Measurements from ENCODE around the gene SNORC.

Gene SNORC

DNA sequence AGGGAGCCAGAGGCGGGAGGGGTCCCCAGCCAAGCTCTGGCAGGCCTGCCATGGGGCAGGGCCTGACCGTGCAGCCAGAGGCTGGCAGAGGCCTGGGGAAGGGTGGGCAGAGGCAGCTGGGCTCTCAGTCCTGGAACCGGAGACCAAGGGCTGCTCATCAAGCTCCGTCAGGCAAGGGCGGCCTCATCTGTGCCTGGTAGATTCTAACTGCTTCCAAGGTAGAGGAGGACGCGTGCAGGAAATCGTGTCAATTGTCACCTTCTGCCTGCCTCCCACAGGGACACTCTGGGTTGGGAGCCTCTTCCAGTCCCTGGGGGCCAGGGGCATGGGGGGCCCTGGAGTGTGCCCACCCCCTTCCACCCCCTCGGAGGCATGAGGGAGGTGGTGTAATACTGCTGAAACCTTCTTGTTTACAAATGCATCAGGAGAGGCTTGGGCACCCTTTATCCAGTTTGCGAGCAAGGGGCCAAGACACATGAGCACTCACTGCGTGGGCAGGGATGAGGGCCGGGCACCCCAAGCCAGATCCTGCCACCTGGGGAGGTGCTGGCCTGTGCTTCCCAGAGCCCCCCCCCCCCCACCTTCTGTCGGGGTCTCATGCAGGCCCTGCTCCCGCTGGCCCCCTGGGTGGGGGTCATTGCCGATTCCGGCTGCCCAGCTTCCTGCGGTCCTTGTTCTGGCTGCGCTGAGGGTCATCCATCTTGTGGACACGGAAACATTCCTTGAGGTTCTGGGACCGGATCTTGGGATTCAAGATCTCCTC is 9.0 kb downstream of the SNORC start:
- DNase-seq (ENCODE audit: low read depth, low spot score) = no peak
- Histone ChIP-seq H3K9ac (ENCODE audit: insufficient read length, low read depth) (no peak overlapping the region), H3K36me3 (ENCODE audit: insufficient read depth, insufficient read length, low read length) (no peaks in the 10 kb centered on the region), H3K9me3 (ENCODE audit: insufficient read depth, low read length) (no peaks in the 10 kb centered on the region), H3K4me1 (ENCODE audit: insufficient read depth, insufficient read length) (peaks cover 17% of the 10 kb centered on the region), H3K4me3 (ENCODE audit: insufficient read length, low read depth) (no peak overlapping the region), H3K27me3 (ENCODE audit: insufficient read depth, insufficient read length) (peaks cover 42% of the 10 kb centered on the region)
- TF ChIP-seq YY1 (IDR thresholded peaks at IDR 0.05; ENCODE audit: insufficient read depth, insufficient read length) (no peak), ZNF274 (IDR thresholded peaks at IDR 0.05; ENCODE audit: low read depth, low read length) (no peak), SUZ12 (IDR thresholded peaks at IDR 0.05; ENCODE audit: extremely low read depth, insufficient read depth, insufficient read length) (no peak)

DNA sequence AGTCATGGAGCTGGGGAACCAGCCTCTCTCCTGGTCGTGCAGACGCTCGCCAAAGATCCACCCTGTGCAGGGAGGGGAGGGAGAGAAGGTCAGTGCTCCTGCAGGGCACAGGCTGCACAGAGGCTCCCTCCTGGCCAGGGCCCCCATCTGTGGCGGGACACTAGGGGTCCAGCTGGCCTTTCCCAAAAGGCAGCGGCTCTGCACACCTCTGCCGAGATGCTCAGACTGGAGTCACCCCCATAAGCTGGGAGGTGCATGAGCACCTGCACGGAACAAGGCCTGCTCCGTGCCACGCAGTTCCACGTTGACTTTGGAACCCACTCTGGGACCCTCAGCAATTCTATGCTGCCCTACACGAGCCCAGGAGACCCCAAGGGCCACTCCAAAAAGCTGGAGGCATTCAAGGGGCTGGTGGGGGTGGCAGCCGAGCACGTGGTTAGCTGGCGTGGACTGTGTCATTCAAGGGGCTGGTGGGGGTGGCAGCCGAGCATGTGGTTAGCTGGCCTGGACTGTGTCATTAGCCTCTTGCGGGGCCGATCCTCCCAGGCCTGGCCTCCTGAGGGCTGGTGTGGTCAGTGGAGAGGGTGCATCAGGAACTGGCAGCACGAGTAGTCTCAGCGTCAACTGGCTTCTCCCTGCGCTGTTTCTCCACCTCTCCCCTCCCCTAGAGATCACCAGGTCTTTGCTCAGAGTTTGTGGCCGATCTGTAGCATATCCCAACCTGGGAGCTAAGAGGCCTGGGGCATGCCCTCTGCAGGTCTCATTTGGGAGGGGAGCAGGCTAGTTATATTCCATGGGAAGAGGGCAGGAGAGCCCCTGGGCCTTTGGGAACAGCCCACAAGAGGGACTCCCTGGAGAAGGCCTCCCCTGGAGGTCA is 9.8 kb downstream of the SNORC start:
- no peak for TF ChIP-seq YY1 (IDR thresholded peaks at IDR 0.05; ENCODE audit: insufficient read depth, insufficient read length)
- Histone ChIP-seq H3K9me3 (ENCODE audit: insufficient read depth, low read length) (no peaks in the 10 kb centered on the region), H3K4me1 (ENCODE audit: insufficient read depth, insufficient read length) (peaks cover 17% of the 10 kb centered on the region), H3K27me3 (ENCODE audit: insufficient read depth, insufficient read length) (peaks cover 36% of the 10 kb centered on the region), H3K36me3 (ENCODE audit: insufficient read depth, insufficient read length, low read length) (no peaks in the 10 kb centered on the region), H3K4me3 (ENCODE audit: insufficient read length, low read depth) (no peak overlapping the region), H3K9ac (ENCODE audit: insufficient read length, low read depth) (peak overlapping the region; percentile 7)
- DNase-seq (ENCODE audit: low read depth, low spot score) = no peak

DNA sequence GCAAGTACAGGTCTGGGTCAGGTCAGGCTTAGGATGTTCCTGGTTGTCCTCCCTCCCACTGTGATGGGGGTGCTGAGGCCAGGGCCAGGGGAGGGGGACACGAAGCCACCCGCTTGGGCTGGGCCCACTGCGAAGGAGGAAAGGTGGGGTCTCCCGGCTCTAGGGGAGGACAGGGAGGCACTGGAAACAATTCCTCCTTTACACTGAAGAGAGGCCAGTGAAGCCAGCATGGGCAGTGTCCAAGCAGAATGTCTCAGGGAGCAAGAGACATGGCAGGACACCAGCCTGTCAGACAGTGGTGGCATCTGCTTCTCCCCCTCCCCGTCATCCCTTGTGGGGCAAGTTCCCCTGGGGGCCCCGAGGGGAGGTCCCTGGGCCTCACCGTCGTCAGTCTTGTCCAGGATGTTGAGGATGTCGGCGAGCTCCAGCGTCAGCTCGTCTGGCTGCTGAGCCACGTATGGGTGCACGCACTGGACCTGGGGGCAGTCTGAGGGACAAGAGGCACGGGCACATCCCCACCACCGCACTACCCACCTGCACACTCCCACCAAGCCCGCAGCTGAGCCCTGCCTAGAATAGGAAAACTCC is 10.8 kb downstream of the SNORC start:
- peaks cover 14% of the 10 kb centered on the region for H3K4me1 ChIP-seq (ENCODE audit: insufficient read depth, insufficient read length)
- TF ChIP-seq YY1 (IDR thresholded peaks at IDR 0.05; ENCODE audit: insufficient read depth, insufficient read length) (no peak), SUZ12 (IDR thresholded peaks at IDR 0.05; ENCODE audit: extremely low read depth, insufficient read depth, insufficient read length) (no peak), ZNF274 (IDR thresholded peaks at IDR 0.05; ENCODE audit: low read depth, low read length) (no peak)
- H3K9ac ChIP-seq (ENCODE audit: insufficient read length, low read depth) = no peak overlapping the region
- H3K27me3 ChIP-seq (ENCODE audit: insufficient read depth, insufficient read length) = peaks cover 26% of the 10 kb centered on the region
- no peak for DNase-seq (ENCODE audit: low read depth, low spot score)
- no peak overlapping the region for H3K4me3 ChIP-seq (ENCODE audit: insufficient read length, low read depth)
- H3K9me3 ChIP-seq (ENCODE audit: insufficient read depth, low read length) = no peaks in the 10 kb centered on the region
- no peaks in the 10 kb centered on the region for H3K36me3 ChIP-seq (ENCODE audit: insufficient read depth, insufficient read length, low read length)

DNA sequence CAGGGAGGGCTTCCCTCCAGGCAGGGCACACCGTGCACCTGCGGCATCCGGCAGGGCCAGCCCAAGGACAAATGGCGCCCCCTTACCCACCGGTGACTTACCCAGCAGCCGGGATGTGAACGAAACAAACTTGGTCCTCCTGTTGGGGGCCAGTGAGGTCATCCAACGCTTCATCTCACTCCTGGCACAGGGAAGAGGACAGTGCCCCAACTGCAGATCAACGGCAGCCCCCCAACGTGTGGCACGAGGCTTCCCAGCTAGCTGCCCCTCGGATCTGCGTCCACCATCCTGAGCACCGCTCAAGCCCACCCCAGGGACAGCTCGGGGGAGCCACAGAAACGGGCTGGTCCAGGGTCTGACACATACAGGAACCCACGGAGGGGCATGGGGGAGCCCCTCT is 12.0 kb downstream of the SNORC start:
- Histone ChIP-seq H3K9me3 (ENCODE audit: insufficient read depth, low read length) (no peaks in the 10 kb centered on the region), H3K4me1 (ENCODE audit: insufficient read depth, insufficient read length) (peaks cover 12% of the 10 kb centered on the region), H3K27me3 (ENCODE audit: insufficient read depth, insufficient read length) (peaks cover 15% of the 10 kb centered on the region), H3K36me3 (ENCODE audit: insufficient read depth, insufficient read length, low read length) (no peaks in the 10 kb centered on the region), H3K4me3 (ENCODE audit: insufficient read length, low read depth) (no peak overlapping the region), H3K9ac (ENCODE audit: insufficient read length, low read depth) (no peak overlapping the region)
- no peak for DNase-seq (ENCODE audit: low read depth, low spot score)
- no peak for TF ChIP-seq YY1 (IDR thresholded peaks at IDR 0.05; ENCODE audit: insufficient read depth, insufficient read length)
- no peak for TF ChIP-seq SUZ12 (IDR thresholded peaks at IDR 0.05; ENCODE audit: extremely low read depth, insufficient read depth, insufficient read length)
- TF ChIP-seq ZNF274 (IDR thresholded peaks at IDR 0.05; ENCODE audit: low read depth, low read length) = no peak

DNA sequence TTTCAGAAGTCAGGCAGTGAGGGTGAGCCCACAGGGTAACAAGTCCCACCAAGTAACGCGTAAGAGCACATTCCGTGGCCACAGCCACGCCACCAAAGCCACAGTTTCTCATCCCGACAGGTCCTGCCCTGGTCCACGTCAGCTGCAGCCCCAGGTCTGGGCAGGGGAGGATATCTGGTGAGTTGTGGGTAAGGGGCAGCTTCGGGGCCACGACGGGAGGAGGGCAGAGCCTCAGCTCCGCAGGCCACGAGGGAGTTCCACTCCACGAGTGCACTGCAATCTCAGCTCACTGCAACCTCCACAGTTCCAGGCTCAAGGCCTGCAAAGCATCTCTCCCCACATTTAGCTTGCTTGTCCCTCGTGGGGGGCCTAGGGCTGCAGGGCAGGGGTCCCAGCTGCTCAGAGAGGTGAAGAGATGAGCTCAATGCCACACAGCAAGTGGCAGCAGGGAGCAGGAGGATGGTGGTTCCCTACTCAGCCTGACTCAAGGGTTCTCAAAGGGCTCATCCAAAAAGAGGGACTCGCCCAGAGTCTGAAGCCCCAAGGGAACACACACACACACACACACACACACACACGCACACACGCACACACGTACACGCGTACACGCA is 12.5 kb downstream of the SNORC start:
- H3K4me1 ChIP-seq (ENCODE audit: insufficient read depth, insufficient read length) = peaks cover 9% of the 10 kb centered on the region
- no peaks in the 10 kb centered on the region for H3K36me3 ChIP-seq (ENCODE audit: insufficient read depth, insufficient read length, low read length)
- TF ChIP-seq YY1 (IDR thresholded peaks at IDR 0.05; ENCODE audit: insufficient read depth, insufficient read length) = no peak
- TF ChIP-seq ZNF274 (IDR thresholded peaks at IDR 0.05; ENCODE audit: low read depth, low read length) = no peak
- no peak for TF ChIP-seq SUZ12 (IDR thresholded peaks at IDR 0.05; ENCODE audit: extremely low read depth, insufficient read depth, insufficient read length)
- no peak for DNase-seq (ENCODE audit: low read depth, low spot score)
- H3K4me3 ChIP-seq (ENCODE audit: insufficient read length, low read depth) = no peak overlapping the region
- H3K9ac ChIP-seq (ENCODE audit: insufficient read length, low read depth) = no peak overlapping the region
- peaks cover 10% of the 10 kb centered on the region for H3K27me3 ChIP-seq (ENCODE audit: insufficient read depth, insufficient read length)
- H3K9me3 ChIP-seq (ENCODE audit: insufficient read depth, low read length) = no peaks in the 10 kb centered on the region

DNA sequence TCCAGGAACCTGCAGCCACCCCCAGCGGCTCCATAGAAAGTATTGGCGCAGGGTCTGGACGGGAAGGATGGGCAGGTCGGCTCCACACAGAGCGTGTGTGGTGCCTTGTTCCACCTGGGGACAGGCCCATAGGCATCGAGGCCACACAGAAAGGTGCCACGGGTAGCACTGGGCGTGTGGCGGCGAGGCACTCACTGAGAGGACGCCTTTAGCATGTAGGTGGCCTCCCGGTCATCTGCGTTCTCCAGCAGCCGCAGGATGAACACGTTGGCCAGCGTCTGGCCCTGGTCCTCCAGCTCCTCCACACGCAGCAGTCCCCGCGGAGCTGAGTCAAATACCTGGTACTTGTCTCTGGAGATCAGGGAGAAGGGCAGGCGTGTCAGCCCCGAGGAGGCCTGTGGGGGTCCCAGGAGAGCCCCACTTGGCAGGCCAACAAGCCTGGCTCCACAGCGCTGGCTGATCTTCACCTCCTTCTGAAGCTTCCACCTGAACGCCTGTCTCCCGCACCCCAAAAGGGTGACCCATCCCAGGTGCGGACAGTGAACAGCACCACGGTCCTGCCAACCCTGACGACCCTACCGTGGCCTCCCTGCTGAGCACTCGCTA is 13.2 kb downstream of the SNORC start:
- TF ChIP-seq ZNF274 (IDR thresholded peaks at IDR 0.05; ENCODE audit: low read depth, low read length) (no peak), YY1 (IDR thresholded peaks at IDR 0.05; ENCODE audit: insufficient read depth, insufficient read length) (no peak), SUZ12 (IDR thresholded peaks at IDR 0.05; ENCODE audit: extremely low read depth, insufficient read depth, insufficient read length) (no peak)
- Histone ChIP-seq H3K27me3 (ENCODE audit: insufficient read depth, insufficient read length) (peaks cover 3% of the 10 kb centered on the region), H3K4me3 (ENCODE audit: insufficient read length, low read depth) (no peak overlapping the region), H3K9ac (ENCODE audit: insufficient read length, low read depth) (no peak overlapping the region), H3K36me3 (ENCODE audit: insufficient read depth, insufficient read length, low read length) (no peaks in the 10 kb centered on the region), H3K9me3 (ENCODE audit: insufficient read depth, low read length) (no peaks in the 10 kb centered on the region), H3K4me1 (ENCODE audit: insufficient read depth, insufficient read length) (peaks cover 9% of the 10 kb centered on the region)
- DNase-seq (ENCODE audit: low read depth, low spot score) = no peak

All from NT2/D1 (cell line).